IMR-90 (cell line): ENCODE results near the gene ITPKB. TPM values are rescaled to one million over a fixed set of nuclear protein-coding genes. Genes with fewer than 3 reads are reported as not detected.

ENCODE experiments used
- ATAC-seq: fragments of 200-7000 bp; cut with Tn5 transposase; 2 replicates; pipeline ENCODE4 v1.9.1; 2020; ENCODE audit warnings: low read depth, mild to moderate bottlenecking, moderate library complexity
- BruUV-seq: library from RNA; stranded (reverse); fragments of 400-500 nt; replicated peaks from 2 replicates; lab custom pipeline; 2021; lab: Mats Ljungman, UMichigan
- CTCF ChIA-PET: fragments of 300-600 bp; formaldehyde crosslinking; extraction: SDS; loops from one replicate; lab custom pipeline; 2021; ENCODE audit warnings: antibody characterized with exemption; lab: Yijun Ruan, JAX
- POLR2A ChIA-PET: fragments of 300-600 bp; sonication (Branson Sonifier 250); formaldehyde crosslinking; loops from one replicate; lab custom pipeline; 2022; ENCODE audit warnings: antibody characterized with exemption; ENCODE audit not compliant: unreplicated experiment; lab: Charles Lee
- DNase-seq: peaks from one replicate; pipeline ENCODE4 v3.0.0; 2013
- H2AFZ ChIP-seq: replicated peaks from 2 replicates; pipeline ENCODE3; 2013; ENCODE audit warnings: low read length, mild to moderate bottlenecking; ENCODE audit not compliant: poor library complexity
- H2AK5ac ChIP-seq: 2 replicates; pipeline ENCODE4 v1.6.1; 2013; ENCODE audit warnings: low read depth, low read length, inconsistent platforms
- H2AK9ac ChIP-seq: replicated peaks from 2 replicates; pipeline ENCODE3; 2013; ENCODE audit warnings: mild to moderate bottlenecking, low read depth, low read length, moderate library complexity; ENCODE audit not compliant: poor library complexity
- H2BK120ac ChIP-seq: 2 replicates; pipeline ENCODE4 v1.6.1; 2013; ENCODE audit warnings: low read depth, low read length, inconsistent platforms
- H2BK15ac ChIP-seq: 3 replicates; pipeline ENCODE4 v1.6.1; 2013; ENCODE audit warnings: low read depth, low read length, inconsistent platforms
- H2BK20ac ChIP-seq: 2 replicates; pipeline ENCODE4 v1.6.1; 2013; ENCODE audit warnings: low read depth, mild to moderate bottlenecking, inconsistent platforms, low read length, moderate library complexity
- H2BK5ac ChIP-seq: 2 replicates; pipeline ENCODE4 v1.6.1; 2013; ENCODE audit warnings: mild to moderate bottlenecking, low read depth, low read length, inconsistent platforms; ENCODE audit not compliant: poor library complexity, severe bottlenecking
- H3K14ac ChIP-seq: replicated peaks from 2 replicates; pipeline ENCODE4 v1.6.1; 2013; ENCODE audit warnings: low read depth, low read length, inconsistent platforms
- H3K18ac ChIP-seq: 2 replicates; pipeline ENCODE4 v1.6.1; 2013; ENCODE audit warnings: low read depth, low read length, control low read depth
- H3K23ac ChIP-seq: 2 replicates; pipeline ENCODE4 v1.6.1; 2013; ENCODE audit warnings: low read depth, low read length, inconsistent platforms
- H3K27ac ChIP-seq: 2 replicates; pipeline ENCODE4 v1.5.1; 2013; ENCODE audit warnings: mild to moderate bottlenecking, control low read depth, low read length; ENCODE audit not compliant: insufficient read depth
- H3K27me3 ChIP-seq: 2 replicates; pipeline ENCODE4 v1.6.1; 2013; ENCODE audit warnings: low read length; ENCODE audit not compliant: control insufficient read depth, insufficient read depth
- H3K36me3 ChIP-seq: 2 replicates; pipeline ENCODE4 v1.6.1; 2013; ENCODE audit warnings: low read length, mixed read lengths; ENCODE audit not compliant: control insufficient read depth, insufficient read depth
- H3K4ac ChIP-seq: 2 replicates; pipeline ENCODE4 v1.6.1; 2013; ENCODE audit warnings: low read depth, low read length, inconsistent platforms
- H3K4me1 ChIP-seq: 2 replicates; pipeline ENCODE4 v1.6.1; 2013; ENCODE audit warnings: low read length, mixed read lengths; ENCODE audit not compliant: control insufficient read depth, insufficient read depth
- H3K4me2 ChIP-seq: 2 replicates; pipeline ENCODE4 v1.6.1; 2013; ENCODE audit warnings: low read depth, mild to moderate bottlenecking, control low read depth, low read length, moderate library complexity
- H3K4me3 ChIP-seq: 2 replicates; pipeline ENCODE4 v1.5.1; 2013; ENCODE audit warnings: low read depth, mild to moderate bottlenecking, control low read depth, low read length, moderate library complexity; ENCODE audit not compliant: insufficient read depth
- H3K56ac ChIP-seq: 2 replicates; pipeline ENCODE4 v1.6.1; 2013; ENCODE audit warnings: low read length, inconsistent platforms; ENCODE audit not compliant: insufficient read depth; ENCODE audit errors: extremely low read depth
- H3K79me1 ChIP-seq, 2 experiments: 2 replicates each; pipeline ENCODE4 v1.6.1; 2013; ENCODE audit warnings: low read length in 2 of 2, inconsistent platforms in 1 of 2, low read depth in 1 of 2
- H3K9ac ChIP-seq: 2 replicates; pipeline ENCODE4 v1.6.1; 2013; ENCODE audit warnings: low read depth, low read length, control low read depth
- H3K9me1 ChIP-seq: 2 replicates; pipeline ENCODE4 v1.6.1; 2013; ENCODE audit warnings: low read length, inconsistent platforms; ENCODE audit not compliant: insufficient read depth
- H3K9me3 ChIP-seq: 2 replicates; pipeline ENCODE4 v1.6.1; 2013; ENCODE audit warnings: low read length; ENCODE audit not compliant: control insufficient read depth, insufficient read depth
- H4K20me1 ChIP-seq: 2 replicates; pipeline ENCODE4 v1.6.1; 2013; ENCODE audit warnings: low read length, inconsistent platforms; ENCODE audit not compliant: insufficient read depth
- H4K5ac ChIP-seq: 2 replicates; pipeline ENCODE4 v1.6.1; 2013; ENCODE audit warnings: mild to moderate bottlenecking, low read depth, low read length, control low read depth
- H4K8ac ChIP-seq, 2 experiments: 2 replicates each; pipeline ENCODE4 v1.6.1; 2013; ENCODE audit warnings: low read depth in 2 of 2, low read length in 2 of 2, control low read depth in 1 of 2, inconsistent platforms in 1 of 2
- H4K91ac ChIP-seq: 2 replicates; pipeline ENCODE4 v1.6.1; 2013; ENCODE audit warnings: low read depth, low read length, inconsistent platforms; ENCODE audit not compliant: insufficient read depth
- BHLHE40 ChIP-seq: fragments of 150-350 bp; IDR thresholded peaks from 2 replicates; pipeline ENCODE4 v1.6.1; 2016; ENCODE audit warnings: mild to moderate bottlenecking, low read depth, low read length
- CEBPB ChIP-seq: IDR thresholded peaks from 2 replicates; pipeline ENCODE4 v1.6.1; 2012; ENCODE audit warnings: low read depth, low read length, improper control_type of control experiment
- CHD1 ChIP-seq: IDR thresholded peaks from 2 replicates; pipeline ENCODE4 v1.6.1; 2012; ENCODE audit warnings: low read depth, low read length, improper control_type of control experiment
- CTCF ChIP-seq: conservative IDR thresholded peaks from 2 replicates; pipeline ENCODE4 v1.5.1; 2012; ENCODE audit warnings: mild to moderate bottlenecking, low read depth, low read length, improper control_type of control experiment
- ELK1 ChIP-seq: fragments of 150-350 bp; IDR thresholded peaks from 2 replicates; pipeline ENCODE4 v1.6.1; 2016; ENCODE audit warnings: low read depth, mild to moderate bottlenecking, low read length, moderate library complexity, borderline replicate concordance
- FOS ChIP-seq: fragments of 150-350 bp; IDR thresholded peaks from 2 replicates; pipeline ENCODE4 v1.6.1; 2016; ENCODE audit warnings: low read depth, low read length
- MAFK ChIP-seq: IDR thresholded peaks from 2 replicates; pipeline ENCODE4 v1.6.1; 2012; ENCODE audit warnings: low read depth, low read length, improper control_type of control experiment
- MAZ ChIP-seq: IDR thresholded peaks from 2 replicates; pipeline ENCODE4 v1.6.1; 2012; ENCODE audit warnings: low read depth, mild to moderate bottlenecking, low read length, improper control_type of control experiment, moderate library complexity, borderline replicate concordance
- MXI1 ChIP-seq: IDR thresholded peaks from 2 replicates; pipeline ENCODE4 v1.6.1; 2012; ENCODE audit warnings: low read depth, mild to moderate bottlenecking, low read length, moderate library complexity, borderline replicate concordance
- NFE2L2 ChIP-seq: fragments of 150-350 bp; IDR thresholded peaks from 2 replicates; pipeline ENCODE4 v1.6.1; 2016; ENCODE audit warnings: low read depth, mild to moderate bottlenecking, low read length
- POLR2A ChIP-seq: IDR thresholded peaks from 2 replicates; pipeline ENCODE4 v1.6.1; 2012; ENCODE audit warnings: mild to moderate bottlenecking, low read depth, low read length
- RAD21 ChIP-seq: IDR thresholded peaks from 2 replicates; pipeline ENCODE4 v1.6.1; 2012; ENCODE audit warnings: low read length, improper control_type of control experiment
- RCOR1 ChIP-seq: IDR thresholded peaks from 2 replicates; pipeline ENCODE4 v1.6.1; 2012; ENCODE audit warnings: mild to moderate bottlenecking, low read length, improper control_type of control experiment; ENCODE audit not compliant: insufficient replicate concordance
- RFX5 ChIP-seq: IDR thresholded peaks from 2 replicates; pipeline ENCODE4 v1.8.0; 2012; ENCODE audit warnings: low read depth, mild to moderate bottlenecking, low read length, moderate library complexity
- SMC3 ChIP-seq: fragments of 150-350 bp; IDR thresholded peaks from 2 replicates; pipeline ENCODE4 v1.6.1; 2016; ENCODE audit warnings: low read depth, mild to moderate bottlenecking, antibody characterized with exemption, low read length, moderate library complexity
- USF2 ChIP-seq: fragments of 150-350 bp; IDR thresholded peaks from 2 replicates; pipeline ENCODE4 v1.6.1; 2017; ENCODE audit warnings: mild to moderate bottlenecking, antibody characterized with exemption, low read length, low read depth
- whole genome bisulfite sequencing, 2 experiments: methylation state at CpG; one replicate each; pipeline versions ENCODE4 v1.1.5 to v1.1.7; 2013; ENCODE audit warnings: missing lambda C conversion rate in 2 of 2; ENCODE audit not compliant: insufficient read length in 1 of 2; ENCODE audit errors: extremely low coverage in 2 of 2; 5-methylcytosine and 5-hydroxymethylcytosine counted together
- dilution Hi-C: fragments of 300-500 bp; cut with HindIII; formaldehyde crosslinking; loops from one replicate; pipeline ENCODE4 v1.14.3; 2018; ENCODE audit warnings: low sequenced_read_pairs; ENCODE audit not compliant: unreplicated experiment
- in situ Hi-C: fragments of 300-500 bp; cut with MboI; formaldehyde crosslinking; loops from 3 replicates; pipeline ENCODE4 v1.14.3; 2019; ENCODE audit warnings: low sequenced_read_pairs, inconsistent platforms, mixed read lengths
- intact Hi-C: fragments of 100-400 bp; cut with micrococcal nuclease; formaldehyde crosslinking; loops from 2 replicates; pipeline ENCODE4 v1.10.0; 2022
- polyA plus RNA-seq, 3 experiments: library from polyadenylated mRNA; depleted of rRNA; stranded (reverse); fragments of >200 nt; gene quantifications; 2 replicates each; pipeline ENCODE4 v1.2.3, GENCODE V29; 2012; ENCODE audit warnings: low replicate concordance in 1 of 3
- total RNA-seq: library from RNA; depleted of rRNA; stranded (reverse); fragments of >200 nt; gene quantifications from 2 replicates; pipeline ENCODE4 v1.2.3, GENCODE V29; 2012

ITPKB gene
- total and polyA plus RNA-seq, 2 of the 4 experiments (the other 2 are of a cell fraction): 0.72 to 1.4 TPM

GRCh38 chr1:226763905-226764264 is 24.8 kb upstream of the ITPKB start:
- Histone ChIP-seq H3K23ac (no peak overlapping the region), H3K4me1 (peaks cover 6% of the 10 kb centered on the region), H3K9me1 (peaks cover 9% of the 10 kb centered on the region; the same call in 1 of the 2 replicates), H3K9me3 (no peaks in the 10 kb centered on the region), H2BK15ac (no peak overlapping the region), H2AK5ac (no peak overlapping the region), H3K9ac (no peak overlapping the region), H3K79me1 (no peaks in the 10 kb centered on the region), H2BK5ac (no peak overlapping the region), H4K5ac (no peak overlapping the region), H4K20me1 (no peaks in the 10 kb centered on the region; the same call in 1 of the 2 replicates), H3K18ac (no peak overlapping the region), H3K4me3 (no peak overlapping the region), H2BK20ac (no peak overlapping the region), H3K14ac (no peak overlapping the region), H2BK120ac (no peak overlapping the region), H3K36me3 (no peaks in the 10 kb centered on the region), H4K8ac (no peak overlapping the region), H2AK9ac (no peak overlapping the region), H2AFZ (peak overlapping the region; percentile 40), H3K27me3 (peaks cover 3% of the 10 kb centered on the region; the same call in 1 of the 2 replicates), H3K4me2 (no peak overlapping the region), H3K27ac (no peak overlapping the region), H3K56ac (no peak overlapping the region), H4K91ac (no peak overlapping the region), H3K4ac (no peak overlapping the region)
- no TSS peak for BruUV-seq
- intact Hi-C loops: no loop called here
- ATAC-seq: peak; percentile 95
- 0% methylated on average over 1 of the region's 4 CpGs; no CpG with 5 or more reads in 1 of the 2 experiments for WGBS, 2 experiments
- peak; percentile 73 for TF ChIP-seq FOS
- no peak for TF ChIP-seq RFX5
- no peak; the same call in 1 of the 2 replicates for TF ChIP-seq RAD21
- peak; percentile 0; the same call in 1 of the 2 replicates for TF ChIP-seq CEBPB
- no peak for TF ChIP-seq POLR2A
- no peak for TF ChIP-seq MAZ
- no peak for TF ChIP-seq CHD1
- no peak; the same call in 1 of the 2 replicates for TF ChIP-seq BHLHE40
- no peak for TF ChIP-seq MXI1
- peak; percentile 52; the same call in 1 of the 2 replicates for TF ChIP-seq NFE2L2
- no peak for TF ChIP-seq SMC3
- no peak for TF ChIP-seq USF2
- no peak for TF ChIP-seq RCOR1
- TF ChIP-seq MAFK: peak; percentile 79
- TF ChIP-seq ELK1: no peak
- no peak for TF ChIP-seq CTCF
- CTCF ChIA-PET: no interaction called here
- POLR2A ChIA-PET: no interaction called here
- dilution Hi-C loops: no loop called here
- DNase-seq: peak; percentile 96
- in situ Hi-C loops: no loop called here
